AG04450 (cell line): ENCODE data around the gene SNED1. TPM values are rescaled to one million over a fixed set of nuclear protein-coding genes. Genes with fewer than 3 reads are reported as not detected.

Experiments
- CTCF ChIA-PET: fragments of 300-600, 350-600 bp; formaldehyde crosslinking; extraction: SDS; loops from one replicate; lab custom pipeline; 2022; ENCODE audit warnings: antibody characterized with exemption, inconsistent platforms; lab: Charles Lee
- POLR2A ChIA-PET: fragments of 350-600 bp; formaldehyde crosslinking; extraction: SDS; loops from one replicate; lab custom pipeline; 2021; ENCODE audit warnings: antibody characterized with exemption, inconsistent platforms; lab: Yijun Ruan, JAX
- DNase-seq: peaks from one replicate; pipeline ENCODE4 v3.0.0-alpha.2; 2011; ENCODE audit warnings: low read depth, low spot score
- H3K27ac ChIP-seq: one replicate; pipeline ENCODE4 v1.5.1; 2012; ENCODE audit warnings: low read depth, low read length, control low read depth
- H3K27me3 ChIP-seq: one replicate; pipeline ENCODE4 v1.6.0; 2012; ENCODE audit warnings: low read length; ENCODE audit not compliant: control insufficient read depth, insufficient read depth
- H3K4me3 ChIP-seq: 2 replicates; pipeline ENCODE4 v1.5.1; 2011; ENCODE audit warnings: mild to moderate bottlenecking, low read depth, low read length, control low read depth
- H3K9me3 ChIP-seq: 2 replicates; pipeline ENCODE4 v1.5.1; 2012; ENCODE audit warnings: low read length; ENCODE audit not compliant: control insufficient read depth, insufficient read depth
- polyA plus RNA-seq: library from polyadenylated mRNA; depleted of rRNA; stranded (reverse); fragments of >200 nt; gene quantifications from 2 replicates; pipeline ENCODE4 v1.2.3, GENCODE V29; 2011
- TF ChIP-seq, protein P1 (sequence below): IDR thresholded peaks from 2 replicates; pipeline ENCODE4 v1.5.1; 2011; ENCODE audit warnings: low read depth, low read length, control low read depth, inconsistent platforms

SNED1 gene
- polyA plus RNA-seq, 1 experiment: 1.6 TPM

DNA sequence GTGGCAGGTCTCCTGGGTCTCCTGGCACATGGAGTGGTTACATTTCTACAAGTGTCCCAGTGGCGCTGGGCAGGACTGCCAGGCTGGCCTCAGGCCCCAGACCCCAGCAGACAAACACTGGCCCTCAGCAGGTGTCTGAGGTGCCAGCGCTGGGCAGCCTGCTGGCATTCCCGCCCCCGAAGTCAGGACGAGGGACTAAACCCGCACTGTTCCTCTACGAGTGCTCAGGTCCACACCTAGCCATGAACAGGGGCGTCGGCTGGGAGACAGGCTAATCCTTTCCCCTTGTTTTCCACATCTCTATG lies 12.8 kb downstream of the SNED1 start:
- POLR2A ChIA-PET: no interaction called here

DNA sequence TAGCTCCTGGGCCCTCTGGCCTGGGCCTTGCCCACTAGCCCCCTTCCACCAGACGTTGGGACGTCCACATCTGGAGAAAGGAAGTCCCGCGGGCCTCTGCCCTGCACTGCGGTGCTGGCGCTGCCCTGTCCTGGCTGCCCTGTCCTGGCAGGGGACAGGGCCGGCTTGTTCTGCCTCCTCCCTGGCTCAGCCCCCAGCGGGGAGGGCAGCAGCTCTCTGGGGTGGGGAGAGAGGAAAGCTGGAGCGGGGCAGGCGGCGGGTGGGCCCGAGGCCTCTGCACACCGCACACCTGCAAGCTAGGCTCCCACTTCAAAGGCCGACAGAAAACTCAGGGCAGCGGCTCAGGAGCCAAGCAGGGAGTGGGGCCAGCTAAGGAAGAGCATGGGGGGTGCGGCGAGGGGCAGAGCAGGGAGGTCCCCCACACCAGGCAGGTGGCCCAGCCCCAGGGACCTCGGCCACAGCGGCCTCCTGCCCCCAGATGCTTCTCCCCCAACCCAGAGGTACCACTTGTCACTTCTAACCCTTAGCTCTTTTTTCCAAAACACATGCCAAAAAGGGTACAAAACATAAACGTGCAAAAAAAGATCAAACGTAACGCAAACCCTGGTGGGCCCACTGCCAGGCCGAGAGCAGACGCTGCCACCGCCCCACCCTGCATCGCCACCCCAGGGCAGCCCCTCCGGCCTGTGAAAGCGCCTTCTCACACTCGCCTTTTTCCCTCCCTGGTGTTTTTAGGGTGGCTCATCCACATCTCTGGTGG lies 13.5 kb downstream of the SNED1 start:
- ChIA-PET POLR2A (no interaction called here), CTCF (no interaction called here)
- Histone ChIP-seq H3K27ac (no peak overlapping the region), H3K9me3 (no peaks in the 10 kb centered on the region; the same call in 1 of the 2 replicates), H3K4me3 (no peak overlapping the region), H3K27me3 (no peaks in the 10 kb centered on the region)
- DNase-seq: no peak
- TF ChIP-seq, protein P1, sequence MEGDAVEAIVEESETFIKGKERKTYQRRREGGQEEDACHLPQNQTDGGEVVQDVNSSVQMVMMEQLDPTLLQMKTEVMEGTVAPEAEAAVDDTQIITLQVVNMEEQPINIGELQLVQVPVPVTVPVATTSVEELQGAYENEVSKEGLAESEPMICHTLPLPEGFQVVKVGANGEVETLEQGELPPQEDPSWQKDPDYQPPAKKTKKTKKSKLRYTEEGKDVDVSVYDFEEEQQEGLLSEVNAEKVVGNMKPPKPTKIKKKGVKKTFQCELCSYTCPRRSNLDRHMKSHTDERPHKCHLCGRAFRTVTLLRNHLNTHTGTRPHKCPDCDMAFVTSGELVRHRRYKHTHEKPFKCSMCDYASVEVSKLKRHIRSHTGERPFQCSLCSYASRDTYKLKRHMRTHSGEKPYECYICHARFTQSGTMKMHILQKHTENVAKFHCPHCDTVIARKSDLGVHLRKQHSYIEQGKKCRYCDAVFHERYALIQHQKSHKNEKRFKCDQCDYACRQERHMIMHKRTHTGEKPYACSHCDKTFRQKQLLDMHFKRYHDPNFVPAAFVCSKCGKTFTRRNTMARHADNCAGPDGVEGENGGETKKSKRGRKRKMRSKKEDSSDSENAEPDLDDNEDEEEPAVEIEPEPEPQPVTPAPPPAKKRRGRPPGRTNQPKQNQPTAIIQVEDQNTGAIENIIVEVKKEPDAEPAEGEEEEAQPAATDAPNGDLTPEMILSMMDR: no peak

More for the DNA sequence above, 12.8 kb downstream of the SNED1 start:
- DNase-seq: no peak
- CTCF ChIA-PET: no interaction called here
- TF ChIP-seq, protein P1: no peak
- no peaks in the 10 kb centered on the region; the same call in 1 of the 2 replicates for H3K9me3 ChIP-seq
- H3K27ac ChIP-seq: no peak overlapping the region
- H3K4me3 ChIP-seq: no peak overlapping the region
- no peaks in the 10 kb centered on the region for H3K27me3 ChIP-seq

DNA sequence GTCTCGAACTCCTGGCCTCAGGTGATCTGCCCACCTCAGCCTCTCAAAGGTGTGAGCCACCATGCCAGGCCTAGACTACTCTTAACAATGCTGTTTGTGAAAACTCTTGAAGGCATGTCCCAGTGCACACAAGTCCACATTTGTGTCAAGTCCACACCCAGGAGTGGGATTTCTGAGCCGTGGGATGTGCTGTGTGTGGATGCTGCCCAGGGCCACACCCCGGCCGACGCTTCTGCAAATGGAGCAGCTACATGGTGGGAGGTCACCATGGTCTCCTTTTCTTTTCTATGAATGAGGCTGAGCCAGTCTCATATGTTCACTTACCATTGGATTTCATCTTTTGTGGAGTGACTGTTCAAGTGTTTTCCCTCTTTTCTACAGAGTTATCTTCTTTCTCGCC lies 15.8 kb downstream of the SNED1 start:
- no peak for DNase-seq
- POLR2A ChIA-PET: no interaction called here
- Histone ChIP-seq H3K27ac (no peak overlapping the region), H3K4me3 (no peak overlapping the region), H3K9me3 (peaks cover under 1% of the 10 kb centered on the region; the same call in 1 of the 2 replicates), H3K27me3 (no peaks in the 10 kb centered on the region)
- CTCF ChIA-PET: no interaction called here
- TF ChIP-seq, protein P1: no peak

DNA sequence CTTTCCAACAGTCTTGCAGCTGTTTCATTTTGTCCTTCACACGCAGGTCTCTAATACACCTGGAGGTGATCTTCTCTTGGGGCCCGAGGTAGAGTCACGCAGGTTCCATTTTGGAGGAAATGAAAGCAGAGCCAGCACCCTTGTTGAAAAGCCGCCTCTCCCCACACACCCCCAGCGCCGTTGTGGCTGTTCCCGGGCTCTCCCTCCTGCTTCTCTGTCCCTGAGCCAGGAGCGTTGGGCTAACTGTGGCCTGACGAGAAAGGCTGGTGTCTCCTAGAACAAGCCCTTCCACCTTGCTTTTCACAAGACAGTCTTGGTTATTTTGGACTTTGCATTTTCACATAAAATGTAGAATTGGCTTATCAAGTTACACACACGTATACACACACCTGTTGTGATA lies 16.3 kb downstream of the SNED1 start:
- no peak for DNase-seq
- TF ChIP-seq, protein P1: no peak
- CTCF ChIA-PET: no interaction called here

DNA sequence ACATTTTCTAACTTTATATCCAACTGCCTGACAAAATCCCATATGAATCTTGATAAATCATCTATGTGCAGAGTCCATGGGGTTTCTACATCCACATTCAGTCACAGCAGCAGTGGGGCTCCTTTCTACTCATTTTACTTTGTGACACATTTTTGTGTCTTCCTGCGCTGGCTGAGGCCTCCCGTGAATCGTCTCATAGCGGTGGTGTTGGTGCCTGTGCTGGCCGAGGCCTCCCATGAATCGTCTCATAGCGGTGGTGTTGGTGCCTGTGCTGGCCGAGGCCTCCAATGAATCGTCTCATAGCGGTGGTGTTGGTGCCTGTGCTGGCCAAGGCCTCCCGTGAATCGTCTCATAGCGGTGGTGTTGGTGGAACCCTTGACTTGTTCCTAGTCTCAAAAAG lies 17.0 kb downstream of the SNED1 start:
- ChIA-PET POLR2A (no interaction called here), CTCF (no interaction called here)
- Histone ChIP-seq H3K27me3 (no peaks in the 10 kb centered on the region), H3K27ac (no peak overlapping the region), H3K4me3 (no peak overlapping the region), H3K9me3 (peaks cover 7% of the 10 kb centered on the region; the same call in 1 of the 2 replicates)
- no peak for DNase-seq
- TF ChIP-seq, protein P1: no peak

More for the DNA sequence above, 16.3 kb downstream of the SNED1 start:
- Histone ChIP-seq H3K4me3 (no peak overlapping the region), H3K27ac (no peak overlapping the region), H3K9me3 (peaks cover 4% of the 10 kb centered on the region; the same call in 1 of the 2 replicates), H3K27me3 (no peaks in the 10 kb centered on the region)
- POLR2A ChIA-PET: no interaction called here
